Inflammatory macrophage (primary cell): ENCODE measurements around the gene KBTBD3.
"Not testable (repeated sequence)": the region's sequence is repeated elsewhere in the genome, so short reads cannot be mapped to it uniquely, and the experiment has no call there.

Experiments
- DNase-seq, 2 donors: peaks; one replicate each; pipeline ENCODE4 v3.0.0-alpha.2; 2020 to 2022

The KBTBD3 gene

GRCh38 chr11:106061249-106061784, 15.8 kb downstream of the KBTBD3 start:
- DNase-seq, result no peak

DNA sequence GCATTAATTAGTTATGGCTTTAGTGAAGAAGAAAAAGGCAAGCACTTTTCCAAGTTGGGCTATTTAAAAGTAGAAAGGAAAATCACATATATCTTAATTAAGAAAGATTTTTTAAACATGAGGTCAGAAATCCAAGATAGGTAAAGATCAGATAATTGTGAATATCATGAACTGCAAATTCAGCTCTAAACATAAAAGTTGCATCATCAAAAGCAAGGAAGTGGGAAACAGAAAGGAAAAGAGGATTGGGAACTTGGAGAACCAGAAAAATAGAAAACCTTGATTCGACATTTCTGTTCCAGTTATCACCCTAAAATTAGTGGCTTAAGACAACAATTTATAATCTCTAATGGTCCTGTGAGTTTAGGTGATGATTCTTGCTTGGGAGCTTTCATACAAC, 17.5 kb downstream of the KBTBD3 start:
- no peak for DNase-seq

GRCh38 chr11:106058377-106058776, 18.8 kb downstream of the KBTBD3 start:
- not testable (repeated sequence) for DNase-seq

DNA sequence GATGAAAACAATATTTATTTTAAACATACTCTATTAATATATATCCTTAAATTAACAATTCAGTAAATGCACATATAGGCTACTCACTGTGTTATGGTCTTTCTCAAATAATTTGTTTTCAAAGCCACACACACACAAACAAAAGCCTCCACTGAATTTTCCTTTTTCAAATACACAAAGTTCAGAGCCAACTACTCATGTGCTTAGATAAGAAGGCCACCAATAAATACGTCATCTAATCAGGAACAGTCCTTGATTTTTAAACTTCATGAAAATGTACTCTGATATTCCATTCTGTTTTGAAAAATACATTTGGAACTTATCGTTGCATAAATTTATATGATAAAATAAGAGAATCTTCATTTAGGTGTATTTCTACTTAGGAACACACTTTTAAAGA, 26.0 kb downstream of the KBTBD3 start:
- no peak for DNase-seq

DNA sequence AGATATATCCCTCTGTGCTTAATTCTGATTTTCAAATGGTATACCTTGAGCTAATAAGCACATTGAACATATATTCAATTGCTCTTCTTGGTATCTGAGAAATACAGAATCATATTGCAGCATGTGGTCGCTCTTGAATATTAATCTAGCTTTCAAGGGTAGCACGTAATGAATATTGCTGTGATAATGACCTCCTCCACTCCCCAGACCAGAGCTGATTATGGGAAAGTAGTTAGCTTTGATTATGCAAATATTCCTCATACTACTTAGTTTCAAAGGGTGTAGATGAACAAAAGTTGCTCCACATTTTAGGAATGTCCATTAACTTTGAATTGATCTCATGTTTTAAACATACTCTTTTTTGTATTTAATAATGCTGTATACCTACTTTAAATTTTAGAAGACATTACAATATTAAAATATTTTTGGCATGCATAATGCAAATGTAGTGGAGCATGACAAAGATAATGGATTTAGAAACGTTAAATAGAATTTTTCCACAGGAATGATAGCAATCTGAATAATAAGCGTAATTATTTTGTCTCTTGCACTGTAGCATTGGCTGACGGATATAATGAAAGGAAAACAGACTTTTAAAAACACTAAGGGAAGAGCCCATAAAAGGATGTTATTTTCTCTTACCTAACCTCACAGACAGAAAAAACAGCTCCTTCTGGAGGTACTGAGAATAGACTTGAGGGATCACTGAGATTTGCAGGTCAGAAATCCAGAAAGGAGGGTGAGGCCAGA, 27.2 kb downstream of the KBTBD3 start:
- no peak for DNase-seq

DNA sequence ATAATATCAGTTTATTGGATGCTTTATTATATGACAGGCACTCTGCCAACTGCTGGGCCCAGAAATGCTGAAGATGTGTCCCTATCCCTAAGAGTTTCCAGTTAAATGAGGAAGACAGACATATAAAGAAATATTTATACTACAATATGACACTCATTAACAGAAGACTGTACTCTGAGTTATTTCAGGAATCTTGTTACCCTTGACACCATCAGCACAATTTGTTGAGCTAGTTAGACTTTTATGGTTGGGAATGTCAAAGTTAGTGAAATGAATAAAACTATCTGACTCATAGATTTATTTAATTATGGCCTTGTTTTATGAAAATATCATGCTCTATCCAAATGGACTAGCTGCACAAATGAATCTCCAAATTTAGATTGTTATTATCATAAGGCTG, 29.5 kb downstream of the KBTBD3 start:
- DNase-seq, result no peak

DNA sequence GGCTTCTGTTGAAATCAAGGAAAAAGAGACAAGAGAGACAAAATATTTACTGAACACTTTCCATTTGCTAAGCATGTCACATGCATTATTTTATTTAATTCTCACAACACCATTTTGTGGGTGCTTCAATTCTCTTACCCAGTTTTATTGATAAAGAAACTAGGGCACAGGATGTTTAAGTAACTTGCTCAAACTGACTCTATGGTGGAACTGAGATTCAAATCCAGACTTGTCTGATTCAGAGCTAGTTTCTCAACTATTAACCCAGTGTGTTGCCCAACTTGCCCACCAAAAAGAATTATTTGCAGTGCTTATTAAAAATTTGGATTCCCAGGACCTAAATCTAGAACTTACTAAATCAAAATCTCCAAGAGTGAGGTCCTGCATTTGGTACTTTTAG, 33.6 kb downstream of the KBTBD3 start:
- DNase-seq, result no peak

GRCh38 chr11:106032861-106033260, 44.3 kb downstream of the KBTBD3 start:
- no peak for DNase-seq

GRCh38 chr11:106031936-106032335, 45.2 kb downstream of the KBTBD3 start:
- no peak for DNase-seq

GRCh38 chr11:106031202-106031810, 45.8 kb downstream of the KBTBD3 start:
- no peak for DNase-seq

- no peak for DNase-seq
These were observed 46.5 kb downstream of the KBTBD3 start for GRCh38 chr11:106030609-106031008.

- no peak for DNase-seq
These were observed 54.3 kb downstream of the KBTBD3 start for GRCh38 chr11:106022795-106023275.

DNA sequence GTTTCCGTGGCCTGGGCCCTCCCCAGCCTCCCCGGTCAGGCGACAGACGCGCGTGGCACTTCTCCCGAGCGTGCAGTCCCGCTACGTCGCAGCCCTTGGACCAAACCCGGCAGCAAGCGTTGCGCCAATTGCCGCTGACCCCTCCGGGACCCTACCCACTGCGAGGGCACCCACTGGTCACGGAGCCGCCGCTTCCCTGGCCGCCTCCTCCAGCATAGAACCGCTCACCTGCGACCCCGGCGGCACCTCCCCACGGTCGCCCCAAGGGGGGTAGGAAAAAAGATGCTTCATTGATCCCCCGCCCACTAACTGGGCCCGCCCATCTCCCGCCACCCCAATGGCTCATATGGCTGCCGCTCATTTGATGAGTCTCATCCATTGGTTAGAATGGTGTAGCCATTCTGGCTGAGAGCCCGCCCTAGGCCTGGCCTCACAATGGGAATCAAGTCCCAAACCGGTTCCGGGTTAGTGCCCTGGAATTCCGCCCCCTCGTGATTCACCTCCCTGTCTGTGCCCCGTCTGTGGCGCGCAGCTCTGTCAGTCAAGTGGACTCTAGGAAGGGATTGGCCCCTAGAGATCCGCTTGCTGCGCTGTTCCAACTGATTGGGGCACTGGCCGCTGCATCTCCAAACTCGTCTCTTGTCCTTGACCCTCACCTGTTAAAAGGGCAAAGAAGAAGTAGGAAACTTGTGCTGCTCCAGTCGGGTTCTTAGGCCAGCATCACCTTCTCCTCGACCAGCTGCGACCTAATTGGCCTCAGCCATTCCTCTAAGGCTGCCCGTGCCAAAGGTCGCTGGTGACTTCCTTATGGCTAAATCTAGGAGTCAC, 55.0 kb downstream of the KBTBD3 start, which contains the start of gene MSANTD4:
TSS of gene MSANTD4 (minus strand) at position 274 of the 828 bp plus-strand sequence. CDS start 11,323 bp downstream, outside the sequence.
- DNase-seq, result peak; percentile 100

DNA sequence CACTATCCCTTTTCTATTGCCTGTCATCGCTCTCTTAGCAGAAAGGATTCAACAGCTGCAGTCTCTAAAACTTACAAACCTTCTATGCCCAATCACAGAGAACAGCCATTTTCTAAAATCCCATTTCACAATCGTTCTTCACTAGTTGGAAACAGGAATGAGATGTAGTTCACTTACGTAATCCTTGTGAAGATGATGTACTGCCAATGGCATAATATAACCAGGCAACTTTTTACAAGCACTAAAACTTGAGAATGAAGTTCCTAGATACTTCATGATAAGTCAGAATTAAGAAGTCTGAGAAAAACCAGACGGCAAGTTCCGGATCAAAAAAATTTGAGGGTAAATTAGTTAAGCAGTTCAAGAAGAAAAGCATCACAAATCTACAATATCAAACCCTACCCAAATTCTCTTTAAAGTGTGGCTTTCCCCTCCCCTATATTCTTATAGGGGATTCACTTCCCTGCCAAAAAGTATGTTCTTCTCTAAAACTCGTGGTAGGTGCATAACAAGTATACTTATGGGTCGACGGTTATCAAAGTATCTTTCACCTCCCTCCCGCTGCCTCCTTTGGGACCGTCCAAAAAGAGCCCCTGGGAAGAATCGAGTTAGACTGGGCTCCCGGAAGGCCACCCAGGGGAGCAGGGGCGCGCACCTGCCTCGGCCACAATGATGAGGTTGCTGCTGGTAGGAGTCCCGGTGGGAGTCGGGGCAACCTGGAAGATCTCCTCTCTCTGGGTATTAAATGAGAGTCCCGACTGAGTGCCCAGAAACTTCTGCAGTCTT, 55.8 kb downstream of the KBTBD3 start:
- DNase-seq, result peak; percentile 25 to 78

GRCh38 chr11:106017093-106017492, 60.1 kb downstream of the KBTBD3 start:
- no peak for DNase-seq

DNA sequence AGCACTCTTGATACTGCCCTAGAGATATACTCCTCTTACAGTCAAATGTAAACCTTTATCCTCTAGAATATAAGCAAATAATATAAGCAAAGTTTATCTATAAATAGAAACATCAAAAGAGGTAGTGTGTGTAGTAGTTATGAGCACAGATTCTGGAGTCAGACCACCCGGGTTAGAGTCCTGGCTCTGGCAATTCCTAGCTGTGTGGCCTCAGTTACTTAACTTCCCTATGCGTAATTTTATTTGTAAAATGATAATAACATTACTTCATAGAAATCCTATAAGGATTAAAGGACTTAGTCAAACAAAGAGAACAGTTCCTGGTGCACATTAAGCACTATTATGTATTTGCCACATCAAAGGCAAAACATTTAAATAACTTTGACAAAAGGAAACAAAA, 62.1 kb downstream of the KBTBD3 start:
- no peak for DNase-seq

DNA sequence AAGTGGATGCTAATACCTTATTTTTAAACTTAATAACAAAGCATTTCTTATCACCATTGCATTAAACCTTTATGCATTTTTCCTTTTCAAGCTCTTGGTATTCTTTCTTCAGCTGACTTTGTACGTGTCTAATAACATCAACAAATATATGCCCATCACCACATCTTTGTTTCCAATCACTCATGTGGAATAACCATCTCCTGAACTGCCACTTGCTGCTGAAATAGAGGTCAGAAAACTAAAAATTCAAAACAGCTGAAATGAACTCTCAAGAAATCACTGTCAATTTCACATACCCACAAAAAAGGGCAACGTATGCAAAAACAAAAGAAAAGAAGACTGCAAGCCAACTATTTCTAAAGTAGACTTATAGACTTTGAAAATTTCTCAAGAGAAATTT, 62.5 kb downstream of the KBTBD3 start:
- no peak for DNase-seq

- DNase-seq, result no peak
These were observed 63.1 kb downstream of the KBTBD3 start for GRCh38 chr11:106014035-106014434.

DNA sequence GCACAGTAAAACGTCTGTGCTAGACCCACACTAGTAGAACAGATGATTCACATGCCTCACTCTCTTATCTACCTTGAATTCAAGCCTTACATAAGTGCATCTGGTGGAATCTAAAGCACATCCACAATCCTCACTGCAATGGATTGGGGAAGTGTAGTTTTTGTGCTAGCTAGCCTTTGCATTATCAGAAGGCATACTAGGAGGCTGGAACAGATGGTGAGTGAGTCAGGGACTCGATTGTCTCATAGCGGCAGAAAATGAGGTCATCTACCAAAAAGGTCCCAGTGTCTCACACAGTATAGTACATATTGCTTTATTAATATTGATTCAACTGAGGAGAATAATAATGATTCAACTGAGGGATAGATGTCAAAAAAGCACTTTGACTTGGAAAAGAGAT, 64.4 kb downstream of the KBTBD3 start:
- peak; percentile 48 to 55 for DNase-seq

GRCh38 chr11:106011481-106011880, 65.7 kb downstream of the KBTBD3 start:
- no peak for DNase-seq

- not testable (repeated sequence) for DNase-seq
These were observed 74.1 kb downstream of the KBTBD3 start for GRCh38 chr11:106003094-106003493.
